Breast epithelium (tissue), 4 donors: ENCODE data around the gene ZRANB1. TPM values are rescaled to one million over a fixed set of nuclear protein-coding genes. Genes with fewer than 3 reads are reported as not detected.

Experiments
- DNase-seq, 2 donors: peaks; one replicate each; pipeline ENCODE4 v3.0.0-alpha.2; 2019; ENCODE audit warnings: low spot score in 2 of 2
- H3K27ac ChIP-seq, 2 donors: fragments of 200-600 bp; sonication (generic) in 1 of 2; one replicate each; pipeline ENCODE4 v1.5.1; 2016 to 2019; ENCODE audit warnings: mild to moderate bottlenecking in 1 of 2
- H3K27me3 ChIP-seq, 2 donors: fragments of 200-600 bp; sonication (generic) in 1 of 2; one replicate each; pipeline versions ENCODE4 v1.5.1 to v1.6.0; 2017 to 2019; ENCODE audit warnings: control low read depth in 1 of 2, mild to moderate bottlenecking in 1 of 2
- H3K36me3 ChIP-seq: fragments of 200-600 bp; one replicate; pipeline ENCODE4 v1.5.1; 2019
- H3K4me1 ChIP-seq, 2 donors: fragments of 200-600 bp; sonication (generic); one replicate each; pipeline ENCODE4 v1.5.1; 2016 to 2019; ENCODE audit warnings: control low read depth in 1 of 2
- H3K4me3 ChIP-seq, 3 donors: fragments of 200-600 bp; sonication (generic); 1 replicate in 2 of 3; 2 replicates in 1 of 3; pipeline ENCODE4 v1.5.1; 2016 to 2019; ENCODE audit warnings: mild to moderate bottlenecking in 3 of 3, moderate library complexity in 2 of 3
- H3K9me3 ChIP-seq, 2 donors: fragments of 200-600 bp; sonication (generic) in 1 of 2; one replicate each; pipeline ENCODE4 v1.5.1; 2016 to 2019; ENCODE audit warnings: control low read depth in 1 of 2
- POLR2A ChIP-seq: fragments of 450-650 bp; IDR thresholded peaks from one replicate; pipeline ENCODE4 v1.6.1; 2016; ENCODE audit warnings: antibody characterized with exemption, mild to moderate bottlenecking, moderate library complexity
- POLR2AphosphoS5 ChIP-seq, 3 donors: sonication (generic); formaldehyde crosslinking; IDR thresholded peaks; one replicate each; pipeline ENCODE4 v1.6.1; 2017; ENCODE audit warnings: antibody characterized with exemption in 3 of 3
- intact Hi-C: fragments of 100-400 bp; cut with DNase I; formaldehyde crosslinking; loops from one replicate; pipeline ENCODE4 v1.15.1; 2023; ENCODE audit warnings: low total_unique reads
- total RNA-seq, 3 donors: library from RNA; depleted of rRNA; stranded (reverse); fragments of >200 nt; gene quantifications; one replicate each; pipeline ENCODE4 v1.1.0, GENCODE V29; 2016
- TF ChIP-seq, protein P1 (sequence below), 3 donors: fragments of 450-650 bp; IDR thresholded peaks; one replicate each; pipeline ENCODE4 v1.5.1; 2016 to 2017; ENCODE audit warnings: antibody characterized with exemption in 3 of 3, mild to moderate bottlenecking in 3 of 3, moderate library complexity in 3 of 3

Gene ZRANB1
- total RNA-seq, 3 donors from 2014 or later, result 32.4 to 37.4 (median 35.1) TPM

DNA sequence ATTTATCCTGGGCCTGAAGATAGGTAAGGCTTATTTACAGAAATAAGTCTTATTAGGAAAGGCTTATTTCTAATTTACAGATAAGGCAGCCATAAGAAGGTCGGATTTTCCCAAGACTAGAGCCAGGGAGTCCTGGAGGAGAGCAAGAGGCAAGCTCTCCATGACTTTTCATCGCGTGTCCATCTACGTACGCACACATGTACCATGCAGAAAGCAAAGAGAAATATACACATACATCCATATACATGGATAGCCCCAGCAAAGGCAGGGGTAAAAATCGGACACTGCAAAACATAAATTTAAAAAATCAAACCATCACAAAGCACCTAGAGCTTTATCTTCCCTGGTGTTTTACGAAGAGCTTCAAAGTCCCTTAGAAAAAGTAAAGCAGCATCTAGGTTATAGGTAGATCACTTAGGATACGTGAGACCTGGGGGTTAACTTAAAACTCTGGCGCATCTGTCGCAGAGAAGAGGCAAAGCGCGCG, 25.8 kb upstream of the ZRANB1 start:
- Histone ChIP-seq H3K4me1 (peaks cover 0 to 6% of the 10 kb centered on the region in 2 donors), H3K36me3 (no peaks in the 10 kb centered on the region), H3K27me3 (no peaks in the 10 kb centered on the region), H3K9me3 (no peaks in the 10 kb centered on the region), H3K27ac (peak overlapping the region; percentile 97 to 99), H3K4me3 (peak overlapping the region; percentile 81 to 90 (median 88))
- TF ChIP-seq POLR2AphosphoS5 (IDR thresholded peaks at IDR 0.05) (no peak), POLR2A (no peak)
- TF ChIP-seq, protein P1, sequence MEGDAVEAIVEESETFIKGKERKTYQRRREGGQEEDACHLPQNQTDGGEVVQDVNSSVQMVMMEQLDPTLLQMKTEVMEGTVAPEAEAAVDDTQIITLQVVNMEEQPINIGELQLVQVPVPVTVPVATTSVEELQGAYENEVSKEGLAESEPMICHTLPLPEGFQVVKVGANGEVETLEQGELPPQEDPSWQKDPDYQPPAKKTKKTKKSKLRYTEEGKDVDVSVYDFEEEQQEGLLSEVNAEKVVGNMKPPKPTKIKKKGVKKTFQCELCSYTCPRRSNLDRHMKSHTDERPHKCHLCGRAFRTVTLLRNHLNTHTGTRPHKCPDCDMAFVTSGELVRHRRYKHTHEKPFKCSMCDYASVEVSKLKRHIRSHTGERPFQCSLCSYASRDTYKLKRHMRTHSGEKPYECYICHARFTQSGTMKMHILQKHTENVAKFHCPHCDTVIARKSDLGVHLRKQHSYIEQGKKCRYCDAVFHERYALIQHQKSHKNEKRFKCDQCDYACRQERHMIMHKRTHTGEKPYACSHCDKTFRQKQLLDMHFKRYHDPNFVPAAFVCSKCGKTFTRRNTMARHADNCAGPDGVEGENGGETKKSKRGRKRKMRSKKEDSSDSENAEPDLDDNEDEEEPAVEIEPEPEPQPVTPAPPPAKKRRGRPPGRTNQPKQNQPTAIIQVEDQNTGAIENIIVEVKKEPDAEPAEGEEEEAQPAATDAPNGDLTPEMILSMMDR (IDR thresholded peaks at IDR 0.05), result no peak
- DNase-seq, result no peak
- intact Hi-C loops, result no loop called here

DNA sequence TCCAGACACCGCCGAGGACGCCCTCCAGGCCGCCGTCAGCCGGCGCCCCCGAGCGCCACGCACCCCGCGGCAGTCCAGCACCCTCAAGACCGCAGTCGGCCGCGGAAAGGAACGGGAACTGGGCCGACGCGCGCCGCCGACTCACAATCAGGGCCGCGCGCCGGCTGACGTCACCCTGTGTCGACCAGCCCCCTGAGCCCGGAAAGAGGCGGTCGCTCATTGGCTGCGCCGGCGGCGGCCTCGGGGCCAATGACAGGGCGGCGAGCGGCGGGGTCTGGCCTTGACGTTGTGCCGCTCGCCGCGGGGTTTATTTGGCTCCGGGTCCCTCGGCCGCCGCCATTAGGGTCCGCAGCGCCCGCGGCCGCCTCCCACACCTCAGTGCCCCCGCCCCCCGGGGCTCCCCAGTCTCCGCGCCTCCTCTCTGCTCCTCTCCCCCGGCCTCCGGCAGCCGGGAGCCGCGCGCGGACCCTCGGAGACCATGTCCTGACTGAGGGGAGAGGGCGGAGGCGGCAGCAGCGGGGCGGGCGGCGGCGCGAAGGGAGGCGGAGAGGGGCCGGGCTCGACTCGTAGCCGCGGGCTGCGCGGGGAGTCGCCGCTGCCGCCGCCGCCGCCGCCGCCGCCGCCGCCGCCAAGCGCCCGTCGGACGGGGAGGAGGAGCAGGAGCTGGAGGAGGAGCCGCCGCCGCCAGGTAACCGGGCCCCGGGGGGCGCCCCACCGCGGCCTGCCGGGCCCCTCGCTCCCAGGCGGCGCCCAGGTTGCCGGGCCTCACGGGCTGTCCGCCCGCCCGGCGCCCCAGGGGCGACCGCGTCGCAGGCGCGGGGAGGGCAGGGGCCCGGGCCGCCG, 25.1 kb upstream of the ZRANB1 start:
- TF ChIP-seq POLR2AphosphoS5 (IDR thresholded peaks at IDR 0.05) (peak; percentile 89 to 97 (median 90)), POLR2A (peak; percentile 84)
- TF ChIP-seq, protein P1 (IDR thresholded peaks at IDR 0.05), result no peak
- Histone ChIP-seq H3K4me1 (peaks cover 0 to 3% of the 10 kb centered on the region in 2 donors), H3K27ac (peak overlapping the region; percentile 97 to 99), H3K27me3 (no peaks in the 10 kb centered on the region), H3K36me3 (no peaks in the 10 kb centered on the region), H3K9me3 (no peaks in the 10 kb centered on the region), H3K4me3 (peak overlapping the region; percentile 81 to 90 (median 88))
- intact Hi-C loops, result no loop called here
- peak; percentile 97 to 98 for DNase-seq

DNA sequence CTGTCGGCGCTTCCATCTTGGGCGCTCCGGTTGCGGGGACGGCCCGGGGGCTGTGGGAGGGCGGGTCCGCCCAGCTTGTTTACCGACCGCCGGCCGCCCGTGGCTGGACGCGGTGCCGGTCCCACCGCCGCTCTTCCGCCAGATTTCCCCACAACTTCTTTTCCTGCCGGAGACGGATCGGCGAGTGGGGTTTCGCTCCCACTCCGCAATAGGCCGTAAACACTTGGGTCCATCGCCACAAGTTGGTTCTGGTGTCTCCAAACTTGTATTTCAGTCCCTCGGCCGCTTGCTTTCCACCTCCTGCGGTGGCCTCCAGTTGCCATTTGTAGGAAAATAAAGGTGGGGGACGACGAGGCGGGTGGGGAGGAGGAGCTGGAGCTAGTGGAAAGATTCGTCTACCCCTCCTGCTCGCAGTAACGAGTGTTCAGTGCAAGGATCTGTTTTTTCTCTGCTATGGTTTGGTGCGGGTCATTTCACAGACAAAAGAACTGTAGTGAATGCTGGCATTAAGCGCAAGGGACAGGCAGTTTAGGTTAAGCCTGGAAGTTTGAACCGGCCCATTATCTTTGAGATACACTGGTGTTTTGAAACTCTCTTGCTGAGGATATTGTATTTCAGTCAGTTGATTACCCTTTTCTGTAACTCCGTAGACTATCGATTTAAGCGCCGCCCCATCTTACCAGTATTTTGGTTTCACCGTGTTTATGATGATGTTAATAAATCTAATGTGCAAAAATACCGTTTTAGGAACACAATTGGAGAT, 24.3 kb upstream of the ZRANB1 start:
- H3K4me3 ChIP-seq, result peak overlapping the region; percentile 81 to 90 (median 88)
- intact Hi-C loops, result no loop called here
- no peaks in the 10 kb centered on the region for H3K36me3 ChIP-seq
- no peaks in the 10 kb centered on the region for H3K4me1 ChIP-seq
- peak overlapping the region; percentile 97 to 99 for H3K27ac ChIP-seq
- H3K27me3 ChIP-seq, result no peaks in the 10 kb centered on the region
- no peaks in the 10 kb centered on the region for H3K9me3 ChIP-seq
- TF ChIP-seq, protein P1 (IDR thresholded peaks at IDR 0.05), result no peak
- TF ChIP-seq POLR2AphosphoS5 (IDR thresholded peaks at IDR 0.05) (peak in 2 of 3 donors; percentile 42 to 44), POLR2A (no peak)
- peak; percentile 56 to 66 for DNase-seq

DNA sequence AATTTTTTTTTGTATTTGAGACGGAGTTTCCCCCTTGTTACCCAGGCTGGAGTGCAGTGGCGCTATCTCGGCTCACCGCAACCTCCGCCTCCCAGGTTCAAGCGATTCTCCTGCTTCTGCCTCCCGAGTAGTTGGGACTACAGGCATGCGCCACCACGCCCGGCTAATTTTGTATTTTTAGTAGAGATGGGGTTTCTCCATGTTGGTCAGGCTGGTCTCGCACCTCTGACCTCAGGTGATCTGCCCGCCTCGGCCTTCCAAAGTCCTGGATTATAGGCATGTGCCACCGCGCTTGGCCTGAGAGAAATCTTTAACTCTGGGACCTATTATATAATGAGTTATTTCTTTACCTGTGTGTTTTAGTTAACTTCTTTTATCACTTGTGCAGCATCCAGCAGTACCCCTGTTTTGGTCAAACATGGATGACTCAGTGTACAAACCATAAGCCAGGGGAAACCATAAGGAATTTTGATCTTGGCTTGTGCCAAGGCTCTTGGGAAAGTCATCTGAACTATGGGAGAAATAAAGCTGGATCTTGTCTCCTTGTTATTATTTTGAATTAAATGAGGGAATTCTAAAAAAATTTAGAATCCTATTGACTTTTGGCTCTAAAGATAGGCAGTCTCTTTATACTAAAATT, 23.6 kb upstream of the ZRANB1 start:
- H3K27ac ChIP-seq, result peak overlapping the region; percentile 97 to 99
- DNase-seq, result peak in 1 of 2 donors; percentile 35
- H3K27me3 ChIP-seq, result no peaks in the 10 kb centered on the region
- no peaks in the 10 kb centered on the region for H3K36me3 ChIP-seq
- H3K9me3 ChIP-seq, result no peaks in the 10 kb centered on the region
- intact Hi-C loops, result no loop called here
- no peaks in the 10 kb centered on the region for H3K4me1 ChIP-seq
- TF ChIP-seq POLR2AphosphoS5 (IDR thresholded peaks at IDR 0.05) (no peak), POLR2A (no peak)
- TF ChIP-seq, protein P1 (IDR thresholded peaks at IDR 0.05), result no peak
- peak overlapping the region; percentile 81 to 90 (median 88) for H3K4me3 ChIP-seq
